Stimulated activated naive CD4-positive, alpha-beta T cell (primary cell): Measurements from ENCODE around the gene ZP1.
"Not testable (repeated sequence)": the region's sequence is repeated elsewhere in the genome, so short reads cannot be mapped to it uniquely, and the experiment has no call there.

Experiments used
- DNase-seq, 6 experiments: peaks; one replicate each; lab custom pipeline; 2025; lab: John Stamatoyannopoulos, UW

ZP1 gene

DNA sequence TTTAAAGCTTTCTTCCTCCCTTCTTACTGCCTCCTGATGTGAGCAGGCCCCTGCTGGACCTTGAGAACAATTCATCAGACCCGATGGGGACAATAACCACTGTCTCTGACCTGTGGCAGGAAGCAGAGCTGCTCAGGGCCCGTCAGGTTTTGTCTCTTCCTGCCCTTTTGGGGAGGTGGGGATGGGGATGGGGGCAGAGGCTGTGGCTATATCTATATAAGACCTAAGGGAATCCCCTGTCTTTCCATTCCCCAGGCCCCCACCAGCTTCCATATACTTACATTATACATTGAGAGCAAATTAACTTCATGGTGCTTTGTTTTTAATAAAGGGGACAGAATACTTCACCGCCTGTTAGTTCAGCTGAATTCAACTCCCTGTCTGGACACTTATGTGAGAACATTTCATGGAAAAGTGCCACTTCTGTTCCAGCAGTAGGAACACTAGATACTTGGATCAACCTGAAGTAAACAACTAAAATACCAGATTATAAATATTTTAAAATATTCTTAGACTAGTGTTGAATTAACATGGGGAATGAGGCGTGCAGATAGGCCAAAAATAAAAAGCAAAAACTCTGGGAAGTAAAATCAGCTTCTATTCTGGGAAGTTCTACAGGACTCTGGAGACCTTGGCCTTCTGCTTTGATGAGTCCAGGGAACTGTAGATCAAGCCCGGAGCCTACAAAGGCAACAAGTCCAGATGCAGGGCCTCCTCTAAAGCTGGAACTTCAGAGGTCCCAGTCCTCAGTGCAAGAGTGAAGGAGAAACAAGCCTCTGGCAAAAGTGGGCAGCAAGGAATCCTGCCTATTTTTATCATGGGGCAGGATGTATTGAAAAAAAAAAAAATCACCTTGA is 11.1 kb downstream of the ZP1 start:
- no peak for DNase-seq

DNA sequence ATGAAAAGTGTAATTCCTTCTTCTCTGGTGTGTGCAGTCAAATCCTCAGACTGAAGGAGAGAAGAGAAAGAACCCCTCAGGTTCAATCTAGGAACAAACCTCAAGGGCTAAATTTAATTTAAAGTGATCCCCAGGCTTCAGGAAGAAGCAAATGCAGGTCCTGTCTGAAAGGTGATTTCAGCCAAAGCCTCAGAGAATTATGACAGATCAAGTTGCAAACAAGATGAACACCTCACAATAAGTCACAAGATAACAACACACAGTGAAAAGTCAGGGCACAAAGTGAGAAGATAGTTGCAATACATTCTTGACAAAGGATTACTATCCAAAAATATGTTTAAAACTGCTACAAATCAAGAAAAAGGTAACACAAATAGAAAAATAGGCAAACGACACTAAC is 11.8 kb downstream of the ZP1 start:
- no peak for DNase-seq

DNA sequence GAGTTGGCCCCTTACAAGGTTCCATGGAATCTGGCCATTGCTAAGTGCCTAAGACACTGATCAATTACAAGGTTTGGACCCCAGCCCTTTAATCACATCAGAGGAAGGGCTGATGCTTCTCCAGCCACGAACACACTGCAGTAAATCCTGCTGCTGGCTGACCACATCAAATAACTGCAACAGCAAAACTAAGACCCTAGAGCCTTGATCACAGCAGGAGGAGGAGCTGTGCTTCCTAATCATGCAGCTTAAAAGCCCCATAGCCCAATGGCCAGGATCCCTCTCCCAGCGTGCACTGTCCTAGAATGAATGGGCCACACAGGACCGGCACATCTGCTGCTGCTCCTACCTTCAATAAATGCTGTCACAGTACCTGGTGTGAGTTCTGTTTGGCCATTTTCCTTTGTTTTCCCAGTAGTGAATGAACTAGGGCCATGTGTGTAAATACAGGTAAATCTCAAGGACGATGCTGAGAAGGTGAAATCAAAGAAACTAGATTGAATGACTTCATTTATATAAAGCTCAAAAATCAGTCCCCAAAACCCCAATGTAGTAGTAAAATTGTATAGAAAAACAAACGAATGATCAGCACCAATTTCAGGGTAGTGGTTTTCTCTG is 12.7 kb downstream of the ZP1 start:
- no peak for DNase-seq

GRCh38 chr11:60880643-60881282 is 13.4 kb downstream of the ZP1 start:
- no peak for DNase-seq

- no peak for DNase-seq
Observed at GRCh38 chr11:60887556-60887955, 20.2 kb downstream of the ZP1 start.

DNA sequence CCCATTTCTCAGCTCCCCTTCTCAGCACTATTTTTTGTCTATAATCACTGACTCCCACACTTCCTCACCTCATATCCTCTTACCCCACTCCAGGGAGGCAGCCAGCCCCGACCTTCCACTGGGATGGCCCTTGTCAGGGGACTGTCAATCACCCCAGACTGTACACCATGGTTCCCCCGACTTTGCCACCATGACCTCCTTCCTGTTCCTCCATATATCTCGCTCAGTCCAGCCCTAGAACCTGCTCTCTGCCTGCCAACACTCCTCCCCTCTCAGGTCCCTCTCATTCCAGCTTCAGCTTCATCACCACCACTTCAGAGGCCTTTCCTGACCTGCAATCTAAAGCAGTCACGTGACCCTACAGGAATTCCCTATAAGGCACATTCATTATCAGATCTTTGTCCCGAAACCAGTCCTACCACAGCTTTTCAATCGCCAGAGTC is 22.5 kb downstream of the ZP1 start:
- no peak for DNase-seq

DNA sequence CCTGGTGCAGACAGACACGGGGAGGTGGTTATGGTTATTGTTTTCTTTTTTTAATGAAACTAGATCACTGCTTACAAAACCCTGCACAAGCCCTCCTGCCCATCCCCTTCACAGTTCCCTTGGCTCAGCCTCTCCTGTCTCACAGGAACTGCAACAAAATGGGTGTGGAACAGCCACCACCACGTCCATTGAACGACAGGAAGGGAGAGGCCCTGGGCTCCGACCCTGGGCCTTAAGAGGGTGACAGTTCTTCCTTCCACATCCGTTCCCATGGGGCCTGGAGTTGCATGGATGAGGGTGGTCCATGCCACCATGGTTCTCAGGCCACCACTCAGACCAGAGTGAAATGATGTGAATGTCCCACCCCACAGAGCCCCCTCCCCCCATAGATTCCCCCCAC is 23.4 kb downstream of the ZP1 start:
- no peak for DNase-seq

DNA sequence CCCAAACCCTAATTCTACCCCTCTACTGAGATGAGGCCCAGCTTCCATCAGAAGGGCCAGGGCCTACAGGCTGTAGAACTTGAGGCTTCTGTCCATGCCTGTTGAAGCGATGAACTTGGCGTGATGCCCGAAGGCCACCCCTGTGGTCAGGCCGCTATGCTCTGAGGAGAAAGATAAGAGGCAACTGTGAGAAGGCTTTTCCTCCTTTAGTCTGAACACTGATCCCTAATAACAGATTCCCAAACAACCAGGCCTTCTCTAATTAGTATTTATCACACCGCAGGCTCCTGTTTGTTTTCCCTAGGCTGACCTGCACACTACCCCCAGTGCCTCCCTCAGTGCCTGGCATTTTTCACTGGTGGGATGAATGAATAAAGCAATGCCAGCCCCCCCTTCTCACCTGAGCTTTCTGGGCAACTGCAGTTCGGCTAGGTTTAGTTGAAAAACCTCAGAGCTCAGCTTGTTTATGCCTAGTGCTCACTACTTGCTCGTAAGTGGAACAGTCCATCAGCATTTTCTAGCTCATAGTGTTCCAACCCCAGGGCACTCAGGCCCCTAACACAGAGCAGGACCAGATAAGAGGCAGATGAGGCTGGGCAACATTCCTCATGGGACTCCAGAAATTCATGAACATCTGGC is 23.9 kb downstream of the ZP1 start:
- DNase-seq, result no peak

DNA sequence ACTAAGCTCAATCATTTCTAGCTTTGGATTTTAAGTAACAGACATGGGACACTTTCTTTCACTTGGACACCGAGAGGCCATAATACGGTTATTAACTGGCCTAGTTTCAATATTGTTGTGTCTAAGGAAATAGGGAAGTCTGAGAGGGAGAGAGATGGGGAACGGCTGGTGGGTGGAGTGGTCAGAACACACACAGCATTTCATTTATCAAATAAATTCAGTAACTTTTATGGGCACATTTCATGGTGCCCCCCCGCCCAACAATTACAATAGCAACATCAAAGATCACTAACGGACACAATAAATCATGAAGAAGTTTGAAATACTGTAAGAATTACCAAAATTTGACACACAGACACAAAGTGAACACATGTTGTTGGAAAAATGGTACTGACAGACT is 28.3 kb downstream of the ZP1 start:
- DNase-seq, result no peak

GRCh38 chr11:60897496-60897895 is 30.2 kb downstream of the ZP1 start:
- DNase-seq, result no peak

DNA sequence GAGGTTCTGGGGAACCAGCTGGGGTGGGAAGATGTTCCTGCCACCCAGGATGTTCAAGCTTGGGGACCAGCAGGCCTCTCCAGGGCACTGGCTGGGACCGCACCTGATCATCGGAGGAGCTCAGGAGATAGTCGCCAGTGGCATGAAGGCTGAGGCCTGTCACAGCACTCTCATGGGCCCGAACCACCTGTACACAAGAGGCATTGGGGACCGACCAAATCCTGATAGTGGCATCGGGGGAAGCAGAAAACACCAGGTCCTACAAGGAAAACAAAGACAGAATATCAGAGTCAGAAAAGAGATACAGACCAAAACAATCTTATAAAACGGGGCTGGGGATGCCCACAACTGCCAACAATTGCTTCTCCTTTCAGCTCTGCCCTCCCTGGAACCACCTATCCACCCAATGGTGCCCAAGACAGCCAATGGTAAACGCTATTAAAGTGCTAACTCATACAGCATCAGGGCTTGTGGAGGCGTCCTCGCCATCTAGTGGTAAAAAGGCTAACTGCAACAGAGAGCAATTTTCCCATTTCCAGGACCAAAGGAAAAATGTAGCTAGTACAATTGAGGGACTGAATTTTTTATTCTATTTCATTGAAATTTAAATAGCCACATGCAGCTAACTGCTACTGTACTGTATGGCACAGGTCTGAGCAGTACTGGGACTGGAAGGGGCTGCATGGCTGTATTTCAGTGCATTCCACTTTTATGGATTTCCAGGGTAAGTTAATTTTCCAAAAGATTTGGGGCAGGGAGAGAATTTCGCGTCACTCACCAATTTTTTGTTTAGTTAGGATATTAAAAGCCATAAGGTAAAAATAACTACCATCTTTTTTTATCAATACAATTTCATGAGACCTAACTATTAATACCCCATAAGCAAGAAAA is 31.9 kb downstream of the ZP1 start:
- DNase-seq, result peak in 4 of 6 experiments; percentile 17 to 29 (median 24)

GRCh38 chr11:60899977-60900376 is 32.6 kb downstream of the ZP1 start:
- no peak for DNase-seq

DNA sequence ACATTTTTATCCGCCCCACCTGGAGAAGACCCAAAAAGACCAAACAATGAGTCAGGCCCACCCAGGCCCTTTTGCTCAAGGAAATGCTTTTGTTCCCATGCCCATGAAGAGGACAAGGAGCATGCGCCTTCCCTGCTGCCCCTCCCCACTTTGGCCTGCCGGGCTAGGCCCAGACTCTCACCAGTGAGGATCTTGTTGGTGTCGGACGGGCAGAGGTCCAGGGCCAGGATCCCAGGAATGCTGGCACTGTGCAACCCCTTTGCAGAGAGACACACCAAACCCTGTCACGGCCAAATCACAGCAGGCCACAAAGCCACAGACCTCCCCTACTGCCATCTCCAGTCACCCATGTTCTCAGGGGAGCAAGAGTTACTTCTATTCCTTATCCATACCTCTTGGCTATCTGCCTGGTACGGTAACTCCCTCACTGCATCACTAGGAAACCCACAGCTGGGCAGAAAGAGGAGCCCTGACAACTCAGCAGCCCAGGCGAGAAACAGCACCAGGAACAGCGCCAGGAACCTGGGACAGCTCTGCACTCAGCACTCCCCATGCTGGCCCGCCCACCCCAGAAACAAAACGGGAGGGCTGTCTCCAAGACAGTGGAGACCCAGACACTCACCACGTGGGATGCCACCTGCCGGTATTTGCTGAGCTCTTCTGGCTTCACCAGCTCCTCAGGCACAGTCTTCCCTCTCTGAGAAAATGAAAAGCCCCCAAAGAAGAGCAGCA is 33.5 kb downstream of the ZP1 start:
- no peak for DNase-seq

GRCh38 chr11:60902625-60903024 is 35.3 kb downstream of the ZP1 start:
- no peak for DNase-seq

DNA sequence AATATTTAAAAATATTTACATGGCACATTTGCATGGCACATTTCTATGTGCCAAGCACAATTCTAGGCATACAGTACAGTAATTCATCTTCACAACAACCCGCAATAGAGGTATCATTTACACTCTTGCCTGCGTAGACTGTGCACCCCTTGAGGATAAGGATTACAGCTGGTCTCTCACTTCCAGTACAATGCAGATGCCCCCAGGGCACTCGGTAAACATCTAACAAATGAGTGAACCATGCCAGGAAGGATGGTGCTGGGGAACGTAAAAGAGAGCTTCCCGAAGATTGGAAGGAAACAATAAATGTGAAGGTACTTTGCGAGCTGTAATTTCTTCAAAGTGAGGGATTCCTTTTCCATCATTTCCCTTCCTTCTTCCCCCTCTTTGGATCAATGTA is 37.7 kb downstream of the ZP1 start:
- no peak for DNase-seq

DNA sequence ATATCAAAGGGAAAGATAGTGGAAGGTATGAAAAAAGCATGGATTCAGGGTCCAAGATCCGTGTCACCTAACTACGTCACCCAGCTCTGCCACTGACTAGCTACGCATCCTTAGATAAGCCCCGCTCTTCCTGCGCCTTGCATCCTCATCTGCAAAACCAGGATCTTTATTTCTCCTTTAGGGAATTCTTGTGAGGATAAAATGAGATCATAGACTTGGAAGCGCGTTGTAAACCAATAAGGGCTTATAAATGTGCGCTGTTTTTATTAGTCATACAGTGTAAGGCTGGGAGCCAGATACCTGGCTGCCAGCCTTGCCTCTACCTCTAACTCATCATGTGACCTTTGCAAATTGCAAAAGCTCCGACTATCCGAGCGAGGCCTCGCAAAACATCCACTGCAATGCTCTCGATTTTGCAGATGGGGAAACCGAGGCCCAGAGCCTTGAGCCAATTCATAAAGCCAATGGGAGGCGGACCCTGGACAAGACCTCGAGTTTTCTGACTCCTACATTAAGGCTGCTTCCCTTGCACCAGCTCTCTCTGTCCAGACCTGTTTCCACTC is 38.3 kb downstream of the ZP1 start:
- peak in 3 of 6 experiments; percentile 17 to 53 (median 26) for DNase-seq

DNA sequence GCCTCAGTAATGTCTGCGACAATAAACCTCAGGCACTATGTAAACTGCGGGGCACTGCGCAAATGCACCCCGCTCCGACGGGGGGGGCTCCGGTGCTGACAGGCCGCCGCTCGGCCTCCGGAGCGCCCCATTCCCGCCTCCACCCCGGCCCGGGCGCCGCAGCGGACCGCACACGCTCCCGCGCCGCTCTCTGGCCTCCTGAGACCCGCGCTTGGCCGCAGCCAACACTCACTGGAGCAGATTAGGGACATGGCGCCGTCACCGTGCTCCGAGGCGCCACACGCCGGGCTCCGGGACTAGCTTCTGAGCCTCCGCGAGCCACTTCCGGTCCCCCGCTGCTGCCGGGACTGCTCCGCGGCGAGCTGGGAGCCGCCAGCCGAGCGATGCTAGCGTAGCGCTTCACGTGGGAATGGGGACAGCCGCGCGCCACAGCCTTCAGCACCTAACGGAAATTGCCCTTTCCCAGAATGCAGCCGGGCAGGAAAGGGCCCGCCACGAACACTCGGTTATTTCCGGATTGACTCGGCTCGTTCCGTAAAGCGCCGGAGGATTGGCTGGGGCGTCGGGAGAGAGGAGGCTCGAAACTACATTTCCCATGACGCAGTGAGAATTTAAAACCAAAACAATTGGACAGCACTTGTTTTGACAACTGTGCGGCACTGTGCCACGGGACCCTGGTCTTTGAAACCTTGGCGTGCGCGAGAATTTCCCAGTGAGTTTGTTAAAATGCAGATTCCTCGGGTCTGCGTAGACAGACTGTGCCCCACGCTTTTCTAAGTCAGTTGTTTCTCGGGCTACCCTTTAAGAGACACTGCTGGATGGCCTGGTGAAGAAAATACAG is 39.0 kb downstream of the ZP1 start, which contains the start of gene PRPF19:
TSS of gene PRPF19 (minus strand) at position 454 of the 841 bp plus-strand sequence. CDS start at position 251, 203 bp downstream.
- peak; percentile 96 to 99 (median 98) for DNase-seq

- DNase-seq, result no peak
Observed at GRCh38 chr11:60908803-60909202, 41.5 kb downstream of the ZP1 start.

GRCh38 chr11:60909680-60910280 is 42.4 kb downstream of the ZP1 start:
- not testable (repeated sequence) for DNase-seq
